ENCODE data around the gene MT1A.
"Not testable (repeated sequence)": the region's sequence is repeated elsewhere in the genome, so short reads cannot be mapped to it uniquely, and the experiment has no call there.

The MT1A gene

DNA sequence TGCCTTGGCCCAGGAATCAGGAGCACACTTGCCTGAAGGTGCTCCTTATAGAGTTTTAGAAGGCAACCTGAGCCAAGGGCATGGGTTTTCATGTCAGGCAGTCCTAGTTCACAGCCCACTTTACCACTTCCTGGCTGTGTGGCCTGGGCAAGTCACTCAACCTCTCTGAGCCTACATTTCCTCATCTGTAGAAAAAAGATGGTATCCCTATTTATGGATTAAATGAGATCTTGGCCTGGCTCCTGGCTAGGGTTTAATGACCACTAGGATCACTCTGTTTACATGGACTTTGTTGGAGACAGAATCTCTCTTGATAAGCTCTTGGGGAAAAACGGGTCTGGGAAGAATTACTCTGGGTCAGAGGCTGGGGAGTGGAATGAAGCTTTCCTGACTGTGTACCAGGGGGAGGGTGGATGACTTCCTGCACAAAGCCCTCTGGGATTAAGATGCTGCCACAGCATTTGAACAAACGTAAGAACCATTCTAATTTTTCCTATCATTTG lies 27.8 kb upstream of the MT1A start:
- no peak for FAIRE-seq

- no peak for FAIRE-seq
These were observed 27.1 kb upstream of the MT1A start for GRCh38 chr16:56611281-56611833.

- FAIRE-seq, result no peak
These were observed 24.8 kb upstream of the MT1A start for GRCh38 chr16:56613706-56614105.

GRCh38 chr16:56614549-56614991 lies 23.9 kb upstream of the MT1A start:
- FAIRE-seq, result no peak

DNA sequence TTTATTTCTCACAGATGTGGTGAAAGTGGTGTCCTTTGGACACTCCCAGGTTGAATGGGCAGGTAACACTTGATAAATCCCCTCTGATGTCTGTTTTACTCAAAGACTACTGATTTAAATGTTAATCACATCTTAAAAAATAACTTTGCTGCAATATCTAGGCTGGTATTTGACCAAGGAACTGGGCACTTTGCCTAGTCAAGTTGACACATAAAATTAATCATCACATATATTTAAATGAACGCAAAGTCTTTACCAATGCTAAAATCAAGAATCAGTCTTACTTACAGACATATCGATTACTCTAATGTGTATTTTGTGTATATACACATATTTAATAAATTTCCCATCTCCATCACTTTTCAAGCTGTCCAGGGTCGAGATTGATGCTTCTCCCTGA lies 23.1 kb upstream of the MT1A start:
- no peak for FAIRE-seq

GRCh38 chr16:56616608-56617211 lies 21.8 kb upstream of the MT1A start:
- no peak for FAIRE-seq

DNA sequence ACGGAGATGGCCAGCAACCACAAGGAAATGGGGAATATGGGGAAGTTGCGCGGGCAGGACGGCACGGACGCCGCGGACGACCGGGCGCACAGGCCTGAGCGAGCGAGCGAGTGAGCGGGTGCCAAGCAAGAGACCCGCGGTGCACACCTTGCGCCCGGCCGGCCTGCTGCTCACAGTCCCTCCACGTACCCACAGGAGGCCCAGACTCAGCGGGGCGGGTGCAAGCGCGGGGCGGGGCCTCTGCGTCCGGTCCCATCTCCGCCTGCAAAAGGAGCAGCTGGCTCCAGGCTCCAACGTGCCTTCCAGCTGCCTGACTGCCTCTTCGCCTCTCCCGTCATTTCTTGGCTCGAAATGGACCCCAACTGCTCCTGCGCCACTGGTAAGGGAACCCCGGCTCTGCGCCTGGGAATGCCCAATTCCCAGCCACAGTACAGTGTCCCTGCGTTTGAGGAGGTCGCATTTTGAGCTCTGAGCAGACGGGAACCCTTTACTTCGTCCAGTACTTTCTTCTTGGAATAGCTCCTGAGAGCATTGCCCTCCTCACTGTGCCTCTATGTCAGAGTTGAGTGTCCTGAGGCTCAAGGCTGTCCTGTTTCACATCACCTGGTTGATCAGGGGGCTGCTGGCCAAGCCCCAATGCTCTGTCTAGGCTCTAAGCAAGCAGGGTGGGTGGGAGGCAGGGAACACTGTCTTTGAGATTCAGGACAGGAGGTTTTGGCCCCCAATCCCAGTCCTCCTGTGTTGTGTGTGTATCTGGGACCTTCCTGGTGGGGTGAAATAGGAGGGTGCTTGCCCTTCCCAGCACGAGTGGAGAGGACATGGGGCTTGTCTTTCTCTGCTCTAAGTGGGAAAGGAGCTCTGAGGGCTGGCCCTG lies 21.0 kb upstream of the MT1A start:
- FAIRE-seq, result no peak

- no peak for FAIRE-seq
These were observed 20.3 kb upstream of the MT1A start for GRCh38 chr16:56618138-56618537.

- no peak for FAIRE-seq
These were observed 18.0 kb upstream of the MT1A start for GRCh38 chr16:56620339-56620897.

- not testable (repeated sequence) for FAIRE-seq
These were observed 16.6 kb upstream of the MT1A start for GRCh38 chr16:56621665-56622445.

DNA sequence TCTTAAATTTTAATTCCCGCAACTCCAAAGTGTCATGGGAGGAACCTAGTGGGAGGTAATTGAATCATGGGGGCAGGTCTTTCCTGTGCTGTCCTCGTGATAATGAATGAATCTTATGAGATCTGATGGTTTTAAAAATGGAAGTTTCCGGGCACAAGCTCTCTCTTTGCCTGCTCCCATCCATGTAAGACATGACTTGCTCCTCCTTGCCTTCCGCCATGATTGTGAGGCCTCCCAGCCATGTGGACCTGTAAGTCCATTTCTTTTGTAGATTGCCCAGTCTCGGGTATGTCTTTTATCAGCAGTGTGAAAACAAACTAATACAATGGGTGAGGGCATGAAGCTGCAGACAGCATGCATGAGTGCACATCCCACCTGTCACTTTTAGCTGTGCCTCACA lies 15.3 kb upstream of the MT1A start:
- not testable (repeated sequence) for FAIRE-seq

GRCh38 chr16:56623637-56624036 lies 14.8 kb upstream of the MT1A start:
- no peak for FAIRE-seq

- no peak for FAIRE-seq
These were observed 13.1 kb upstream of the MT1A start, which contains the start of gene MT1E for GRCh38 chr16:56625140-56625942. TSS of gene MT1E (plus strand) at chr16:56625781. CDS start at chr16:56625852, 71 bp downstream.

DNA sequence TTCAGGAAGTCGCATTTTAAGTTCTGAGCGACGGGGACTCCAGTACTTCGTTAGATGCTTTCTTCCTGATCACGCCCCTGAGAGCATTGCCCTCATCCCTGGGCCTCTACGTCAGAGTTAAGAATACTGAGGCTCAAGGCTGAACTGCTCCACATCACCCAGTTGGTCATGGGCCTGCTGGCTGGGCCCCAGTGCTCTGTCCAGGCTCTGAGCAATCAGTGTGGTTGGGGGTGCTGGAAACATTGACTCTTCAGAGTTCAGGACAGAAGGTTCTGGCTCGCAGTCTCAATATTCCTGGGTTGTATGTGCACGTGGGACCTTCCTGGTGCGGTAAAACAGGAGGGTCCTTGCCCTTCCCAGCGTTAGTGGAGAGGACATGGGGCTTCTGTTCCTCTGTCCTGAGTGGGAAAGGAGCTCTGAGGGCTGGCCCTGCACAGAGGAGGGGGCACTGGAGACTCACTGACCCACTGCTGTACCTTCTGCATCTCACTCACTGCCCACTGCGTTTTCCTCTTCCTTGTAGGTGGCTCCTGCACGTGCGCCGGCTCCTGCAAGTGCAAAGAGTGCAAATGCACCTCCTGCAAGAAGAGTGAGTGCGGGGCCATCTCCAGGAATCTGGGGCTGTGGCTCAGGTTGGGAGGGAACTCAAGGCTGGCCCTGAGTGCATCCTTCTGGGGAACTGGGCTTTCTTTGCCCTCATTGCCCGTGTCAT lies 12.4 kb upstream of the MT1A start:
- no peak for FAIRE-seq

DNA sequence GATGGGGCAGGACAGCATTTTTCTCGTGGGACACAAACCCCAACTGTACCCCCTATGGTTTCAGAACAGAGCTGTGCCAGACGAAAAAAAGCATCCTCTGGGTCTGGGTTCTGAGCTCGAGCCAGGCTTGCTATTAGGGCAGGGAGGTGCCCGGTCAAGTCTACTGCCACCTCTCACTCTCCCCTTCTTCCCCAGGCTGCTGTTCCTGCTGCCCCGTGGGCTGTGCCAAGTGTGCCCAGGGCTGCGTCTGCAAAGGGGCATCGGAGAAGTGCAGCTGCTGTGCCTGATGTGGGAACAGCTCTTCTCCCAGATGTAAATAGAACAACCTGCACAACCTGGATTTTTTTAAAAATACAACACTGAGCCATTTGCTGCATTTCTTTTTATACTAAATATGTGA lies 11.8 kb upstream of the MT1A start:
- no peak for FAIRE-seq

GRCh38 chr16:56628486-56629350 lies 9.7 kb upstream of the MT1A start:
- no peak for FAIRE-seq

DNA sequence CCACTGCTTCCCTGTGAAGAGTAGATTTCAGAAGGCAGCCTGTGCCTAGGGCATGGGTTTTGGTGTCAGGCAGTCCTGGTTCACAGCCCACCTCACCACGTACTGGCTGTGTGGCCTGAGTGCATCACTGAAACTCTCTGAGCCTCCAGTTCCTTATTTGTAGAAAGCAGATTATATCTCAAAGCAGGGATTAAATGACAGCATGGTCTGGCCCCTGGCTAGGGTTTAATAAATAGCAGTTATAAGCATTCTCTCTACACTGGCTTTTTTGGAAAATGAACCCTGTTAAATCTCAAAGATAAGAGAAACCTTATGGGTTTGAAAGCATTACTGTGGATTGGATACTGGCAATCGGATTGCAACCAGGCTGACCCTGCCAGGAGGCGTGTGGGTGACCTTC lies 8.9 kb upstream of the MT1A start:
- no peak for FAIRE-seq

- FAIRE-seq, result no peak
These were observed 8.3 kb upstream of the MT1A start for GRCh38 chr16:56630134-56630533.

DNA sequence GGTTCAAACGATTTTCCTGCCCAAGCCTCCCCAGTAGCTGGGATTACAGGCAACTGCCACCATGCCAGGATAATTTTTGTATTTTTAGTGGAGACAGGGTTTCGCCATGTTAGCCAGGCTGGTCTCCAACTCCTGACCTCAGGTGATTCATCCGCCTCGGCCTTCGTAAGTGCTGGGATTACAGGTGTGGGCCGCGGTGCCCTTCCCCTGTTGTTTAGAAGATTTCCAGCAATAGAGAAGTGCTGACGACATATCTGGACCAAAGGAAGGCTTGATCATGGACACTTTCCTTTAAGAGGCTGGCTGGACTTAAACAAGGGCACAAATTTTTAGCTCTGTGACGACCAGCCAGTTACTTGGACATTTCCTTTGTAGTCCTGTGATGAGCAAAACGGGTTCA lies 7.3 kb upstream of the MT1A start:
- no peak for FAIRE-seq

DNA sequence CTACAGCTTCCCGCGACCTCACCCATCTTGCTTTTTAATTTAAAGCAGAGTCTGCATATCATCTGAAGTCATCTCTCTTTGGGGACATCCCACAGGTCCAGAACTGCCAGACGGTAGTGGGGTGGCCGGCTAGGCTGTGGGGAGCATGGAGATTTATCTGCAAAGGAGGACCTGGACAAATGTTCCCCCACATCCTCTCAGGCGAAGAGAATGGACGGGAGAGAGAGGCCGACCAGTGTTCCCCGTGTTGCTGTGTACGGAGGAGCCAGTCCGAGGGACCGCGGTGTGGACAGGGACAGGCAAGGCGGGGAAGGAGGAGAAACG lies 6.7 kb upstream of the MT1A start:
- no peak for FAIRE-seq
